ENCODE measurements around the gene CHST15. TPM values are rescaled to one million over a fixed set of nuclear protein-coding genes. Genes with fewer than 3 reads are reported as not detected.
A peak's percentile ranks its signal among the peaks of the same experiment; 100 is the strongest.

Gene CHST15
- total RNA-seq, 3 donors from 2014 or later: 4.8 to 64.5 (median 10.8) TPM

DNA sequence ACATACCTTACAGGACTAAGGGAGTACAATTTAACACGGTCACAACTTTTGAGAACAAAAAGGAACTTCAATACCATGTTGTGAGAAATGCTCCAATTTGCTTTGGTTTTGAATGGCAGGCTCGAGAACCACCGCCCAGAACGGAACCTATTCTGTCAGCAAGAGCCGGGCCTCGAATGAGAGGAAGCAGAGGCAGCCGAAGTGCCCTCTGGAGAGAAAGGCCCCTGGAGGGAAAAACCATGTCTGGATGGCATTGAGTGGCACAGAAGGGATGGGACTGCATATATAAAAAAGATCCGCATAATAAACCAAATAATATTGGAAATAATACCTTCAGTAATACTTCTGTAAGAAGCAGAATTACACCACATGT lies 85.6 kb downstream of the CHST15 start:
- TF ChIP-seq, protein P1, sequence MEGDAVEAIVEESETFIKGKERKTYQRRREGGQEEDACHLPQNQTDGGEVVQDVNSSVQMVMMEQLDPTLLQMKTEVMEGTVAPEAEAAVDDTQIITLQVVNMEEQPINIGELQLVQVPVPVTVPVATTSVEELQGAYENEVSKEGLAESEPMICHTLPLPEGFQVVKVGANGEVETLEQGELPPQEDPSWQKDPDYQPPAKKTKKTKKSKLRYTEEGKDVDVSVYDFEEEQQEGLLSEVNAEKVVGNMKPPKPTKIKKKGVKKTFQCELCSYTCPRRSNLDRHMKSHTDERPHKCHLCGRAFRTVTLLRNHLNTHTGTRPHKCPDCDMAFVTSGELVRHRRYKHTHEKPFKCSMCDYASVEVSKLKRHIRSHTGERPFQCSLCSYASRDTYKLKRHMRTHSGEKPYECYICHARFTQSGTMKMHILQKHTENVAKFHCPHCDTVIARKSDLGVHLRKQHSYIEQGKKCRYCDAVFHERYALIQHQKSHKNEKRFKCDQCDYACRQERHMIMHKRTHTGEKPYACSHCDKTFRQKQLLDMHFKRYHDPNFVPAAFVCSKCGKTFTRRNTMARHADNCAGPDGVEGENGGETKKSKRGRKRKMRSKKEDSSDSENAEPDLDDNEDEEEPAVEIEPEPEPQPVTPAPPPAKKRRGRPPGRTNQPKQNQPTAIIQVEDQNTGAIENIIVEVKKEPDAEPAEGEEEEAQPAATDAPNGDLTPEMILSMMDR (IDR thresholded peaks at IDR 0.05): no peak
- Histone ChIP-seq H3K36me3 (ENCODE audit: low read depth) (no peaks in the 10 kb centered on the region), H3K4me1 (ENCODE audit: low read depth) (no peaks in the 10 kb centered on the region), H3K9me3 (no peaks in the 10 kb centered on the region), H3K4me3 (no peak overlapping the region)
- DNase-seq: peak in 1 of 3 donors; percentile 17
- no peak for ATAC-seq
- intact Hi-C loops (cut with DNase I, micrococcal nuclease): loop anchor here in 1 of 2 donors (10.0 kb wide), 1 partner anchor 87 kb away; the partner anchor contains the start of gene CHST15

DNA sequence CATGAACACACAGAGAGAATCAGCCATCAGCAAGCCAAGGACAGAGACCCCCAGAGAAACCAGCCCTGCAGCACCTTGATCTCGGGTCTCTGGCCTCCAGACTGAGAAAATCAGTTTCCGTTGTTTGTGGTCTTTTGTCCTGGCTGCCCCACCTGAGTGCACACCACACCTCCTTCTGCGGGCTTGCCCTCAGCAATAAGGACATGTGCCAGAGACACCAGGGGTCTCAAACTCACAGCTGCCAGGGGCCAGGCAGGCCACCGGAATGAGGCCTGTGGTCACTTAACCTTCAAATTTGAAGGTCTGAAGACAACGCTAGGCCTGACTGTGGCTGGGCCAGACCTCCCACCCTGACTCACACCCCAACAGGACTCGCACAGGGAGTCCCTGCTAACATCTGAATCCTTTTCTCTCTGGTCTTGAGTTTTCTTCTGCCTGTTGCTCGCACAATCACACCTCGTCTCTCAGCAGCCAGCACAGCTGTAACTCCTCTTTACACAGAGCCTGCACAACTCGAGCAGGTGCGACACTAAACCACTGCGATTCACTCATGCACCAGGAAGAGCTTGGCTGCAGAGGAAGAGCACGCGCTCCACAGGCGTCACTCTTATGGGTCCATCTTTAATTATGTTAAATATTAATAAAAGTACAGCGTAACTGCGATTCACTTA lies 86.2 kb downstream of the CHST15 start:
- H3K4me3 ChIP-seq: no peak overlapping the region
- ATAC-seq (no peak), DNase-seq (peak in 1 of 3 donors; percentile 21)
- no peaks in the 10 kb centered on the region for H3K4me1 ChIP-seq (ENCODE audit: low read depth)
- H3K9me3 ChIP-seq: no peaks in the 10 kb centered on the region
- intact Hi-C loops (cut with DNase I, micrococcal nuclease): loop anchor here in 1 of 2 donors (10.0 kb wide), 1 partner anchor 88 kb away; the partner anchor contains the start of gene CHST15
- H3K36me3 ChIP-seq (ENCODE audit: low read depth): no peaks in the 10 kb centered on the region
- TF ChIP-seq, protein P1 (IDR thresholded peaks at IDR 0.05): no peak

DNA sequence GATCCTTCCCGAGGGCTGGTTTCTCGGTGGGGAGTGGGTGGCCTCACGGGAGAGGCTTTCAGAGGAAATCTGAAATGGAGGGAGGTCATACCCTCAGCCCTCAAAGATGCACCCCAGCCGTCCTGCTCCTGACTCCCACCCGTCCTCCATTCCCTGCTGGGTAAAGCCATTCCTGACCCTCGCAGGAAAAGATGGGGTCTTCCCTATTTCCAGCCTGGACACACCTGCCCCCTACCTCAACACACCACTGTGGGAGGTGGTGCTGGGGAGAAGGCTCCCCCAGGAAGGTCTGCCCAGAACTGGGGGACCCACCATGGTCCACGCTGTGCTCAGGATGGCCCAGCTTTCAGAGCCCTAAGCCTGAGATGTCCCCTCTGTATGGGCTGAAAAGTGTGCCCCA lies 86.9 kb downstream of the CHST15 start:
- ATAC-seq: no peak
- TF ChIP-seq, protein P1 (IDR thresholded peaks at IDR 0.05): no peak
- DNase-seq: peak in 1 of 3 donors; percentile 28
- Histone ChIP-seq H3K4me3 (no peak overlapping the region), H3K4me1 (ENCODE audit: low read depth) (no peaks in the 10 kb centered on the region), H3K9me3 (no peaks in the 10 kb centered on the region), H3K36me3 (ENCODE audit: low read depth) (no peaks in the 10 kb centered on the region)
- intact Hi-C loops (cut with DNase I, micrococcal nuclease): loop anchor here in 1 of 2 donors (10.0 kb wide), 1 partner anchor 88 kb away; the partner anchor contains the start of gene CHST15

DNA sequence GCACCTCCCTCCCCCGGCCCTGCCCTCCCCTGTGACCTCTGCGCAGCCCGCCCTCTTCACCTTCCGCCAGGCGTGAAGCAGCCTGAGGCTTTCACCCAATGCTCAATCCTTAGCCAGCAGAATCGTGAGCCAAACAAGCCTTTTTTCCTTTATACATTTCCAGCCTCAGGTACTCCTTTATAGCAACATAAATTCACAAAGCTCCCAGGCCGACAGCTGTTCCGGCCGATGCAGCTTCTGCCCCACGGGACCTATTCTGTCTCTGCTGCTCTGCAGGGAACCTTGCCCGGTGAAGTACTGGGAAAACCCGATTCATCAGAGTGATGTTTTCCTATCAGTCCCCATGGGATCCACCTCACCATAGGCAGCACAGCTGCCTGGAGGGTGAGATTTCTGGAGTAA lies 87.4 kb downstream of the CHST15 start:
- Histone ChIP-seq H3K4me1 (ENCODE audit: low read depth) (no peaks in the 10 kb centered on the region), H3K36me3 (ENCODE audit: low read depth) (no peaks in the 10 kb centered on the region), H3K9me3 (no peaks in the 10 kb centered on the region), H3K4me3 (no peak overlapping the region)
- ATAC-seq: no peak
- intact Hi-C loops (cut with DNase I, micrococcal nuclease): loop anchor here in 1 of 2 donors (10.0 kb wide), 1 partner anchor 89 kb away; the partner anchor contains the start of gene CHST15
- TF ChIP-seq, protein P1 (IDR thresholded peaks at IDR 0.05): no peak
- peak in 1 of 3 donors; percentile 27 for DNase-seq

DNA sequence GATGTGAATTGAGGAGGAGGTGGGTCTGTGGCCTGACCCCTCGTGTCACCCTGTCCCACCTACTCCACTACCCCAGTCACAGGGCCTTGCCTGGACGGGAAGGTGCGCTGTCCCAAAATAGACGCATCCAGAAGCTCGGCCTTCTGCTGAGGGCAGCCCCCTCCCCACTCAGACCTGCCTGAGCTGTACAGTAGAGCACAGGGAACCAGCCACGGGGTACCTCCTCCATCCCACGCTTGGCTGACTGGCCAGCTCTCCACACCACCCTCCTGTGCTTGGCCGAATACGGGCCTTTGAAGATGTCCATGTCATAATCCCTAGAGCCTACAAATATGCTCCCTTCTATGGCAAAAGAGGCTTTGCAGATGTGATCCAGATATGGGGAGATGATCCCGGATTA lies 88.3 kb downstream of the CHST15 start:
- H3K36me3 ChIP-seq (ENCODE audit: low read depth): no peaks in the 10 kb centered on the region
- ATAC-seq (no peak), DNase-seq (peak in 1 of 3 donors; percentile 19)
- no peaks in the 10 kb centered on the region for H3K9me3 ChIP-seq
- TF ChIP-seq, protein P1 (IDR thresholded peaks at IDR 0.05): no peak
- intact Hi-C loops (cut with DNase I, micrococcal nuclease): loop anchor here in 1 of 2 donors (10.0 kb wide), 1 partner anchor 90 kb away; the partner anchor contains the start of gene CHST15
- no peak overlapping the region for H3K4me3 ChIP-seq
- H3K4me1 ChIP-seq (ENCODE audit: low read depth): no peaks in the 10 kb centered on the region
